Retinal pigment epithelial cell (primary cell): Measurements from ENCODE around the gene PCDH9.

Experiments
- DNase-seq: peaks from one replicate; pipeline ENCODE4 v3.0.0-alpha.2; 2010; ENCODE audit warnings: low read depth
- H3K4me3 ChIP-seq: 2 replicates; pipeline ENCODE4 v1.5.1; 2011; ENCODE audit warnings: mild to moderate bottlenecking, low read length, control low read depth, moderate library complexity
- TF ChIP-seq, protein P1 (sequence below): conservative IDR thresholded peaks from 2 replicates; pipeline ENCODE4 v1.5.1; 2011; ENCODE audit warnings: low read depth, low read length, control low read depth, inconsistent platforms

PCDH9 gene

DNA sequence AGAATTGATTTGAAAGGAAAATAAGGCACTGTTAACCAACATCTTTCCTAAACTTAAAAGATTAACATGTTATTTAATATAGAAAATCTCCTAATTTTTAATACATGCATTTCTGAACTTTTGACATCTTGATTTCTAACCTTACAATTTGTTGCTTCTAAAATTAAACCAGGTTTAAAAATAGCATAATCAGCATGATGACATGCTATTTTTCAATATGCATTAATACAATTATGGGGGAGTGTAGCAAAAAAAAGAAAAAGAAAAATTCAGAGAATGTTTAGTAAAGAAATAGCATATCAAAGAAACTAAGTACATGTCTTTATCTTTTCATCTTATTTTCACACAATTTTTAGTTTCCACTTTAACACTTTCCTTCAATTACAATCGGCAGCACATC is 98.7 kb downstream of the PCDH9 start:
- no peak for DNase-seq
- TF ChIP-seq, protein P1, sequence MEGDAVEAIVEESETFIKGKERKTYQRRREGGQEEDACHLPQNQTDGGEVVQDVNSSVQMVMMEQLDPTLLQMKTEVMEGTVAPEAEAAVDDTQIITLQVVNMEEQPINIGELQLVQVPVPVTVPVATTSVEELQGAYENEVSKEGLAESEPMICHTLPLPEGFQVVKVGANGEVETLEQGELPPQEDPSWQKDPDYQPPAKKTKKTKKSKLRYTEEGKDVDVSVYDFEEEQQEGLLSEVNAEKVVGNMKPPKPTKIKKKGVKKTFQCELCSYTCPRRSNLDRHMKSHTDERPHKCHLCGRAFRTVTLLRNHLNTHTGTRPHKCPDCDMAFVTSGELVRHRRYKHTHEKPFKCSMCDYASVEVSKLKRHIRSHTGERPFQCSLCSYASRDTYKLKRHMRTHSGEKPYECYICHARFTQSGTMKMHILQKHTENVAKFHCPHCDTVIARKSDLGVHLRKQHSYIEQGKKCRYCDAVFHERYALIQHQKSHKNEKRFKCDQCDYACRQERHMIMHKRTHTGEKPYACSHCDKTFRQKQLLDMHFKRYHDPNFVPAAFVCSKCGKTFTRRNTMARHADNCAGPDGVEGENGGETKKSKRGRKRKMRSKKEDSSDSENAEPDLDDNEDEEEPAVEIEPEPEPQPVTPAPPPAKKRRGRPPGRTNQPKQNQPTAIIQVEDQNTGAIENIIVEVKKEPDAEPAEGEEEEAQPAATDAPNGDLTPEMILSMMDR, result no peak
- no peak overlapping the region for H3K4me3 ChIP-seq

DNA sequence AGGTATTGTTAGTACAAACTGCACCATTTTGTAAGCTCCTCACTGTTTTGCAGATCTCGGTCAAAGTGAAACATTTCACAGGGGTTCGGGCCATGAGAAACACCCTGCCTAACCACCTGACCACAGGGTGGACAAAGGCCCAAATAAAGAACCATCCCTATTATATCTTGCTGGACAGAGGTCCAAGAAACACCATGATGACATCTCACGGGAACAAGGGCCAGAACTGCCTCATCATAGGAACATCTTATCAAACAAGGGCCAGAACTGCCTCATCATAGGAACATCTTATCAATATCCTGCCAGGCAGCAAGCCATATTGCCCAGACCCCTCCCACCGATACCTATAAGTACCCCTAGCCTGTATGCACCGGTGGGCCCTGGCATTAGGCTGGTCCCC is 99.7 kb downstream of the PCDH9 start:
- no peak for DNase-seq
- TF ChIP-seq, protein P1, result no peak
- H3K4me3 ChIP-seq, result no peak overlapping the region

DNA sequence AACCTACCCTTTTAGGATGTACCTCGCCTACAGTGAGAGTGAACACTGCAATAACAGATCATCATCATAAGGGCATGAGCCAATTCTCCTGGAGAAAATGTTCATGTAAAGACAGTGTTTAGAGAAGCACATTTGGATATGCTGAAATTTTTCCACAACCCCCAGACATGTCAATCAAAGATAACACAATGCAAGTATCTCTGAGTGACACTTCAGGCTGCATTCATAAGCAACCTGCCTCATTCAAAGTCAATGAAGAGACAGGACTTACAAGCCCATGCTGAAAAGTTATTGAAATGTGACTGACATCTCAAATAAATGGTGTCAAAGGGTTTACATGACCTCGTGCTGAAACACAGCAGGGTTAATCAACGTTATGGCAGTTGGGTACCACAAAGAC is 102.0 kb downstream of the PCDH9 start:
- H3K4me3 ChIP-seq, result no peak overlapping the region
- no peak for DNase-seq
- TF ChIP-seq, protein P1, result no peak

DNA sequence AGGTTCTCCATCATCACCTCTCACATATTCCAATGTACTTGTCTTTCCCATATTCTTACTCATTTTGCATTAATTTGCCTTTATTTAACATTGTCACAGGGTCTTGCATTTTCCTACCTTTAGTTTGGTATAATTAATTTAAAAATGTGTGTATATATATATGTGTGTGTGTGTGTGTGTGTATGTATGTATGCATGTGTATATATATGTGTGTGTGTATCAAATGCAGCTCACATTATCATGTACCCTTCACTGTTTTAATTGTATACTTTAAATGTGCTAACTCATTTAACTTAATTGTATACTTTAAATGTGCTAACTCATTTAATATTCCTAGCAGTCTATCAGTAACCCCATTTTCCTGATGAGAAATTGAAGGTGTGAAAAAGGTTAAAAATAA is 104.5 kb downstream of the PCDH9 start:
- DNase-seq, result no peak
- H3K4me3 ChIP-seq, result no peak overlapping the region
- TF ChIP-seq, protein P1, result no peak

DNA sequence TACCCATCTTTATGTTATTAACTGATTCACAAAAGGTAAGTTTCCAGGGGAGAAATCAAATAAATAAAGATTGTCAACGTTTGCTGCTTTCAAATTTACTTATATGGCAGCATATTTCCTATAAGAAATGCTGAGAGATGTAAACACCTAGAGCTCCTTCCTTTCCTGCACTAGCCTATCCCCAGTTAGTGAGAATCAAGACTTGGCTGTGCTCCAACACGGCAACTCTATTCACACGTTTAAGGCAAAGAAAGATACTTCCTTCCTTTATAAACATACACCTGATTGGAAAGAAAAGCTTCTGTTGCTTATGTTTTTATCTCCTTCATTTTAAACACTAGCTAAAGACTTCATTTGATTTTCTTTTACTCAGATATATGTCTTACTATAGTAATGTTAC is 107.0 kb downstream of the PCDH9 start:
- H3K4me3 ChIP-seq, result no peak overlapping the region
- DNase-seq, result no peak
- TF ChIP-seq, protein P1, result no peak

DNA sequence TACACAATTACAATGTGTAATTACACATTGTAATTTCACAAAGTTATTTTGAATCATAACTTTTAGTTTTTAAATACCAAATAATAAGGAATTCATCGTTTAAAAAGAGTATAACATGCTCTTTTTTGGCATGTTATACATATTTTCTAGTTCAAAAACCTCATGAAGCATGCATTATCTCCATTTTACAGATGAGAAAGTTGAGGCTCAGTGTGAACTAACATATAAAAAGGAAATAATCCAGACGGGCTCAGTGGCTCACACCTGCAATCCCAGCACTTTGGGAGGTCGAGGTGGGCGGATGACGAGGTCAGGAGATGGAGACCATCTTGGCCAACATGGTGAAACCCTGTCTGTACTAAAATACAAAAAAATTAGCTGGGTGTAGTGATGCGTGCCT is 107.9 kb downstream of the PCDH9 start:
- no peak for DNase-seq
- TF ChIP-seq, protein P1, result no peak
- no peak overlapping the region for H3K4me3 ChIP-seq

DNA sequence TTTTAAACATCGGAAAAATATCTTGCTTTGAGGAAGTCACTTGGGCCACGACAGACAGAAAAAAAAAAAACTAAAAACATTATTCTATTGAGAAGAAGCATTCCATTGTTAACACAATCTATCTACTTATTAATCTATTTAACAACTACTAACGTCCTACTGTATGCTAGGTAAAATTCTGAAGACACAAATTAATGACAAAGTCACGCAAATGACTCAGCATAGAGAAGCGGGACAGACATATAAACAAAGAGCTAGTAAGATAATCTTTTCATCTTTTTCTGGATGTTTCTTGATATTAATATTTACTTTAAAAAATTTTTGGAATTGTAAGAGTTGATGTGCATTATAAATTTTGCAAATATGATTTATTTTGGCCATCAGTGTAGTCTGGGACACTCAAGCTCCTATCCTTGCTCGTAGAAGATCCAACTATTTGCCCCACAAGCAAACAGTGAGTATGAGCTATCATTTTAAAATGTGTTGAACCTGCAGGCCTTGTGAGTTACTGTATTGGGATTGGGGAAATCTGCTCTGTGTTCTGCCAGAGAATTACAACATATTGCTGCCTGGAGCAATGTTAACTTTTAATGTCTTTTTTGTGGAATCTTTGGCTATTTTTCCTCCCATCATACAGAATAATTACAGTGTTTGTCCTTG is 109.1 kb downstream of the PCDH9 start:
- no peak for DNase-seq
- no peak overlapping the region for H3K4me3 ChIP-seq
- TF ChIP-seq, protein P1, result no peak
